HG02885 (cell line): ENCODE data around the gene ABCF3.

Experiments
- ATAC-seq: cut with Tn5 transposase; IDR thresholded peaks from one replicate; pipeline ENCODE4 v1.9.1; 2021; ENCODE audit warnings: mild to moderate bottlenecking; ENCODE audit not compliant: unreplicated experiment, poor library complexity

ABCF3 gene

GRCh38 chr3:184242297-184242685 is 56.3 kb downstream of the ABCF3 start:
- no peak for ATAC-seq
